IPS-18c (cell line): ENCODE data around the gene MMEL1.
A peak's percentile ranks its signal among the peaks of the same experiment; 100 is the strongest.

Source experiments
- H3K4me3 ChIP-seq: 2 replicates; pipeline ENCODE4 v1.7.0; 2013; ENCODE audit warnings: low read depth, mild to moderate bottlenecking, low read length, moderate library complexity; ENCODE audit not compliant: insufficient read depth
- H3K9me3 ChIP-seq: one replicate; pipeline ENCODE4 v1.6.1; 2013; ENCODE audit warnings: mild to moderate bottlenecking, low read length, moderate library complexity; ENCODE audit not compliant: control insufficient read depth, insufficient read depth

Gene MMEL1

DNA sequence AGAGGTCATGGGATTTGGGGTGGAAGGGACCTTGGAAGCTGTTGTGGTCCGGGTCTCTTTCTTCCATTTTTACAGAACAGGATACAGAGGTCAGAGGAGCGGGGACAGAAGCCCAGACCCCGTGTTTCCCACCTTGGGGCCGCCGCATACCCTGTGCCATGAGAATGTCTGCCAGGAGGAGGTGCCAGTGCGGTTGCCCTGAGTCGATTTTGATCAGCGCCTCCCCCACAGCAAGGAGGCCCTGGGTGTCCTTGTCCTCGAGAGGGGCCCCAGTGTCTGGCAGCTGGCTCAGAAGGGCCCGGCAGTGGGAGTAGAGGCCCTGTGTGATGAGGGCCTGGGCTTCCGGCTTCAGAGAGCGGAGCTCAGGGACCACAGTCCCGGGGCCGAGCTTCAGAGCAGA is 12.3 kb upstream of the MMEL1 start:
- peaks cover 1% of the 10 kb centered on the region for H3K9me3 ChIP-seq
- no peak overlapping the region for H3K4me3 ChIP-seq

DNA sequence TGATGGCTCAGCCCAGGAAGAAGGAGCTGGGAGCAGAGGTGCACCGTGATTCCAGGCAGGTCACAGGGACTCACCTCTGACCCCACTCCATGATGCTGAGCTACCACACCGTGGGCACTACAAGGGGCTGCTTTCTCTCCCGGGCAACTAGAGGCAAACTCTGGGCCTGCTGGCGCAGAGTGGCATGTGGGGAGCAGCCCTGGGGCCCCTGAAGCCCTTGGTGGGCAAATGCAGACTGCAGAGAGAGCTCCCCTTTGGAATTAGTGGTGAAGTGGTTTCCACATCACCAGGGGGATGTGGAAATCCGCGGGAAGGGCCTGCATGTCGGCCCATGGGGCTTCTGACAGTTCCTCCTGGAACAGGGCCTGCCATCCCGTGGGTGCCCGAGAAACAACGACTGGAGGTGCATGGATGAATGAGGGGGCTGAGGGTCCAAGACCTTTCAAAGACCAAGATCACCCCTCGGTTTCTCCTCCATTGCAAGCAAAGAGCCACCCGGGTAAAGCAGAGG is 11.8 kb upstream of the MMEL1 start:
- Histone ChIP-seq H3K9me3 (no peaks in the 10 kb centered on the region), H3K4me3 (no peak overlapping the region)

DNA sequence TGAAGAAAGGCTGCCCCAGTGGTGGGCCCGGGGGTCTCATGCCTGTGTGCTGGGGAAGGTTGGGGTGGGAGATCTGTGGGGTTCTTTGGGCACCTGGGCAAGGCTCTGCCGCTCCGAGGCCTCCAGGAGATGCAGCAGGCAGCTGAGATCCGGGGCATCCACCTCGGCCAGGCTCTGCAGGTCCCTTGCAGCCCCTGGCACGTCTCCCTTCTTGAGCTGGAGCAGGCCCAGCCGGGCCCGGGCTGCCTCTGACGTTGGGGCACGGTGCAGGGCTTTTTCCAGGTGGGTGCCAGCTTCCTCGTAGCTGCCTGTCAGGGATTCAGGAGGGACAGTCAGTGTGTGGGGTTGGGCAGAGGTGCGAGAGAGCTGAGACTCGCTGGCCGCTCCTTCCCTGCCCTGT is 11.4 kb upstream of the MMEL1 start:
- Histone ChIP-seq H3K9me3 (no peaks in the 10 kb centered on the region), H3K4me3 (no peak overlapping the region)

DNA sequence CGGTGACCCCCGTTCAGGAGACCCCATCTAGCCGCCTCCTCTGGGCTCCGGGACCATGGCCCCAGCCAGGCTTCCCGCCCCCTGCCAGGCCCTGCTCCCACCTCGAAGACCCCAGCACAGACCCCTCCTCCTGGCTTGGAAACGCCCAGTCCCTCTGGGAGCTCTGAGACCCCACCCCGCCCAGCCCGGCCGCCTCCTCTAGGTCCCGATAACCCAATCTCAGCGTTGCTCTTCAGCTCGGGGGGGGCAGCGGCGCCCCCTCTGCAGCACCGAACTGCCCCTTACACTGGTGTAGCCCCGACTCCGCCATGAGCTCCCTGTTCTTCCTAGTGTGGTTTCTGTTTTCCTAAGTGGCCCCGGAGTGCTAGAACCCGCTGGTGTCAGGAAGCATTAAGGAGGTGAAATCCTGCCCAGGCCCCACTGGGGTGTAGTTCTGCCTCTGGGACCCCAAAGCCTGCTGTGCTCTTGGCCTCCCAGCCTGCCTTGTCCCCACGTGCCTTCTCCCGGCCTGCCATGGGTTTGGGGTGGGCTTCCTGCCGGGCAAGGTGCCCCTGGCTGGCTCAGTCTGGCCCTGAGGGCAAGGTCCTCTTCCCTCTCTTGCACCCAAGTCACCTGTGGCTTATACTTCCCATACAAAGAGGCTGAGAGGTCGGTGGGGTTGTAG is 10.7 kb upstream of the MMEL1 start:
- peak overlapping the region; percentile 85 for H3K4me3 ChIP-seq
- H3K9me3 ChIP-seq = peaks cover 2% of the 10 kb centered on the region

DNA sequence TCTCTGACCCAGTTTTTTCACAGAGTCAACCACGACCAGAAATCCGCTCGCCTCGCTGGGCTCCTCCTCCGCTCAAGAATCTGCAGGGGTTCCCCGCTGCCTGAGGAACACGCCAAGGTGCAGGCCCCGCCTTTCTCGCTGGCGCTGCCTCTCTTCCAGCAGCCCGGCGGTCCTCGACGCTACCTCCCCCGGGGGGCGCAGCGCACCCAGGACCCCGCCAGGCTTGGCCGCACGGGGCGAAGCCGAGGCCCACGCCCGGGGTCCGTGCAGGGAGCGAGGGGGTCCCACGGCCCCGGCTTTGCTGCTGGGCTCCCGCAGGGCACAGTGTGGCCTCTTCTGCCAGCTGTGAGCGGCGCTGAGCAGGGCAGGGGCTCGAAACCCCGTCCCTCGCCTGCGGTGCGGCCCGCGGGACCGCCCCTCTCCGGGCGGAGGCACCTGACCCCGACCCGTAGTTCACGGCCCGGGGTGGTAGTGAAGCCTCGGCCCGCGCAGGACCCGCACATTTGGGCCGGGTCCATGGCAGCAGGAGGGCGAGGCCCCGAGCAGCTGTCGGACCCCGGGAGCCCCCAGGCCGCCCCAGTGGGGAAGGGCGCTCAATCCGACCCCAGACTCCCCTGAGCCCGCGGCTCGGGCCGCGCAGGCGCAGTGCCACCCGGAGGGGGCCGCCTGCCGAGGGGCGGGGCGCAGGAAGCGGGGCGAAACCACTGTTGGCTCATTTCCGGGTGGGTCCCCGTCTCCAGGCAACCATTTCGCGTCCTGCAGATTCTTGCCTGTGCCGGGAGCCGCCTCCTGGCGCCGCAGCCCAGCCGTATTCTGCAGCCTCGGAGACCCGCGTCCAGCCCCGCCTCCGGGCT is 10.0 kb upstream of the MMEL1 start:
- H3K9me3 ChIP-seq = peaks cover 2% of the 10 kb centered on the region
- peak overlapping the region; percentile 85 for H3K4me3 ChIP-seq

DNA sequence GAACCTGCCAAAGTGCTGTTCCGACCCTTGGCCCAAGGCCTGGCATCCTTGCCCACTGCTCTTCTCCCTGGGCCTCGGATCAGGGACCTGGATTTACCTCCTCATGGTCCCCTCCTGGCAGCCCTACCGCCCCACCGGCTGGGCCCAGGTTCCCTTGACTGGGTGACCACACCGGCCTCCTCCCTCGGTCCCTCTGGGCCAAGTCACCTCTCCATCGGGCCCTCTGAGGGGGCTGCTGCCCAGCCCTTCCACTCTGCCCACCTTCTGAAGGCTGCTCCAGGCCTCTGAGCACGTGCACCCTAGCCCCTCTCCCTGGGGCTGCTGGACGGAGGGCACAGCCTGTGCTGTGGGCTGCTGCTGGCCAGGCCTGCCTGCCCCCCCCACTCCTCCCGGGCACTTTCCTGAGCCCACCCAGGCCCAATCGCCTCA is 9.3 kb upstream of the MMEL1 start:
- Histone ChIP-seq H3K9me3 (peaks cover 2% of the 10 kb centered on the region), H3K4me3 (peak overlapping the region; percentile 85)

DNA sequence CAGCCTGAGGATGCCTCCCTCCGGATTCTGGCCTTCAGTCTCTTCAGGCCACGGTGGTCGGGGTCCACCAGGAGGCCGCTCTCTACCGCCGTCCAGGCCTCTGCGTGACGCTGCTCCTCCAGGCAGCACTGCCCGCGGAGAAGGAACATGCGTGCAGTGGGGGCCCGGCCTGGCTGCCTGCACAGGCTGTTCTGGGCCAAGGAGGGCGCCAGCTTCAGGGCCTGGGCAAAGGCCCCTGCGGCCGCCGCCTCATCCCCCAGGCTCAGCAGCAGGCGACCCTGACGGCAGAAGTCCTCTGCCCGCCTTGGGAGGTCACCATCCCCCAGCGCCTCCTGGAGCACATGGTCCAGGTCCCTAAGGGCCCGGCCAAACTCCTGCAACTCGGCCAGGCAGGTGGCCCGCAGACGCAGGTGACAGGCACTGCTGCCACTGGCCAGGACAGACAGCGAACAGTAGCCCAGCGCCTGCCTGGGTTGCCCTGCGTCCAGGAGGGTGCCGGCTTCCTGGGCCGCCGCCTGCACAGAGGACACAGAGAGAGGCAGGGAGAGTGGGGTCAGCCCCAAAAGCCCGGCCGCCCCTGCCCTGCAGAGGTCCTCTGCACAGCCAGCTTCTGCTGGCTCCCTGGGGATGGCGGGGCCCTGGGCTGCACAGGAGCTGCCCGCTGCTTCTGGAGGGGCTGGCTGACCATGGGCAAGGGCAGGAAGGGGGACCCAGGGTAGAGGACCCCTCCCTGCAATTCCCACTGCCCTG is 8.7 kb upstream of the MMEL1 start:
- Histone ChIP-seq H3K4me3 (peak overlapping the region; percentile 85), H3K9me3 (peaks cover 6% of the 10 kb centered on the region)

DNA sequence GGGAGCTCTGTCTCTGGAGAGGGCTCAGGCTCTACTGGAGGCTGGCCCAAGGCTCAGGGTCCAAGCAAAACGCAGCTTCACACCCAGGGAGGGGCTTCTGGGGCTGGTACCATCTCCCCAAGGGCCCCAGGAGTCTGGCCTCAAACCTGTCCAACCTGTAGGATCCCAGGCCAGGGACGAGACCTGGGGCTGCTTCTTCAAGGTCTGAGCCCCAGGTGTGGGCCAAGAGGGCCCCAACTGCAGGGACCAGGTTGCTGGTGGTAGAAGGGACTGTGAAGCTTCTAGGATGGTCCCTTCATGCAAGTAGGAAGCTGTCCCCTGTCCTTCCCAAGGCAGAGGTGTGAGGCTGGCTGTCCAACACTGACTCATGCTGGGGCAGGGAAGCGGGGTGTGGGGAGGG is 7.8 kb upstream of the MMEL1 start:
- H3K4me3 ChIP-seq = no peak overlapping the region
- peaks cover 8% of the 10 kb centered on the region for H3K9me3 ChIP-seq

DNA sequence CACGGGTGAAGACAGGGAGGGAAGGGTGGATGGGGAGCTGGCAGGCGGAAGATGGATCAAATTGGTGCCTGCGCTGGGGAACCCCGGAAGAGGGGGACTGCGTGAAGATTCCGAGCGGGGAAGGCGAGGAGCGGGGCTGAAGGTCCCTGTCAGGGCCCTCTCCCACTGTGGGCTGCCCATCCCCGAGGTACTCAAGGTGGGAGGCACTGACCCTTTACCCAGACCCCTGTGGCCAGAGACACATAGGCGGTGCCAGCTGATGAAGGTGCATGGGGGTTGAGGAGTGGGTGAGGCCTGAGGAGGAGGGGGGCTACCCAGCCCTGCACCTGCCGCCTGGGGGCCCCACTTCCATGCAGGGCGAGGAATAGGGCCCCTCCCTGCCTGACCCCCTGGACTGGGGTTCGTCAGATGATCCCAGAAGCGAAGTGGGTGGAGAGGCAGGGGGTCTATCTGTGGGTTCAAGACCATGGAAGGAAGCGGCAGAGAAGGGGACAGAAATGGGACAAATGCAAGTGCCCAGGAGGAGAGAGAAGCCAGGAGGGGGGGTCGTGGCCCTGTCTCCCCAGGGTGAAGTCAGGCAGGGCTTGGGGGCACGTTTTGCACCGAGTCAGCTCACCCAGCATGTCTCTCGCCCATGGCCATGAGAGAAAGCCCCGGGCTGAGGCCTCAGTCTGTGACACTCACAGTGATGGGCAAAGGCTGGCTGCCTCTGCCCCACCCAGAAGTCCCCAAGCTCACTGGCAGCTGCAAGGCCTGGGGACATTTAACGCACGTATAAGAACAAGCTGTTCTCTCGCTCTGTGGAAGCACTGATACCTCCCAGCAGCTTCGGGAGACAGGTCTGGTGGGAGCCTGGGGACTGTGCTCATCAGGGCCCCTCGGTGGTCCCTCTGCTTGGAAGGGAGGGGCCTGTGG is 7.0 kb upstream of the MMEL1 start:
- H3K4me3 ChIP-seq = no peak overlapping the region
- H3K9me3 ChIP-seq = peaks cover 8% of the 10 kb centered on the region

DNA sequence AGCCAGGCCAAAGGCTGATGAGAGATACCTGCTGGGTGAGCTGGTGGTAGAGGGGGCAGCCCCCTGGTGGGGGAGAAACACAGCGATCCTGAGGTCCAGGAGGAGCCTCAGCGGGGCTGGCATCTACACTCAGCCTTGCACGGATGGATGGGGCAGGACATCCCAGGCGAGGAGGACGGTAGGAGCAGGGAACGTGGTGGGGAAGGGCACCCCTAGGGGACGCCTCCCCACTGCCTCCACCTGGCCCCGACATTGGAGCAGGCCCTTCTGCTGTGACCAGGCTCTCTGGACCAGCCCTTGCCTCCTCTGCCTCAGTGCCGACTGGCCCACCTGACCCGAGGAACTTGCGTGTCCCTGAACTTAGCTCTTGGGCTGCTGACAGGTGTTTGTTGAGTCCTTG is 6.4 kb upstream of the MMEL1 start:
- Histone ChIP-seq H3K9me3 (peaks cover 8% of the 10 kb centered on the region), H3K4me3 (no peak overlapping the region)

DNA sequence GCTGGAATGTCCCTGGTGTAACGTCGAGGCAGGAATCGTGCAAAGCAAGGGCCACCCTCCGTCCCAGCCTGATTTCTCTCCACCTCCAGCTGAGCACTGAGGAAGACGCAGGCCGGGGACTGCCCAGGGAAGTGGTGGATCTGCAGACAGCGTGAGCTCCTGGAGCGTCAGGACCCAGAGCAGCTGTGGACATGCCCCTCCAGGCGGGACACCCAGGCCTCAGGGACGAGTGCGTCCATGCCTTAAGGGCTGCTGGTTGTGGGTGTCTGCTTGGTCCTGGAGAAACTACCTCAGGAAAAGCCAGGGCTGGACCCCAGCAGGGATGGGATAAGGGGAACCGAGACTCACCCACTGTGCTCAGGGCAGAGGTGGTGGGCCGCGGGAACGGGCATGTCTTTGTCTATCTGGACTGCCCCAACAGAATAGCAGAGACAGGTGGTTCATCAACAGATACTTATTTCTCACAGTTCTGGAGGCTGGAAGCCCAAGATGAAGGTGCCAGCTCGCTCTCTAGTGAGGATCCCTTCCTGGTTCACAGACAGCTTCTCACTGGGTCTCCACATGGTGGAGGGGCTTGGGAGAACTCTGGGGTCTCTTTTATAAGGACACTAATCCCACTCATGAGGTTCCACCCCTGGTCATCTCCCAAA is 5.8 kb upstream of the MMEL1 start:
- Histone ChIP-seq H3K9me3 (peaks cover 8% of the 10 kb centered on the region), H3K4me3 (no peak overlapping the region)

DNA sequence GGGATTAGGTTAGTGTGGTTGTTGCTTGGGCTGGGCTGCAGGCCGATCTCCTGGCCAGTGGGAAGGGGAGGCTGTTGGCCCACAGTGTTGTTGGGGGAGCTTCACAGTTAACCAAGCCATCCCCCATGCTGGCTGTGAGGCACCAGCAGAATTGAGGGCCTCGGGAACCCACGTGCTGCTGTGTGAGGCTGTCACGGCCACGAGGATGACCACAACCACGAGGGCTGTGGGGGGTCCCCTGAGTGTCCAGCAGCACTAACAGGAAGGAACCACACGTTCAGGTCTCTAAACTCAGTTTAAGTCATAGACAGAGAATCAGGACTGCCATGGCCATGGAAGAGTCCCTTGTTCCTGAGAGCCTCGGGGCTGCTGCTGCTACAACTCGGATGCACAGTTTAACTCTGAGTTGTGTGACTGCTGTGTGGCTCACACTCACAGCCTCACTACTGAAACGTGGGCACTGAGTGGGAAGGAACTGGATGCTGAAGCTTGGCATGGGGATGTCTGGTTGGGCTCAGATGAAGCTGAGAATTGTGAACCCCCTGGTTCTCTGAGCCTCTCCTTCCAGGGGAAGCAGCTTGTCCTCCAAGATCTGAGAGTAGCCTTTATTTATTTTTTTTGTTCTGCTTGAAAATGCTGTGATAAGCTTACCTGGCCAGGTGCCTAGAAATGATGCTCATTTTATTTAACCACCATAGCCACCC is 4.8 kb upstream of the MMEL1 start:
- Histone ChIP-seq H3K4me3 (no peak overlapping the region), H3K9me3 (peaks cover 10% of the 10 kb centered on the region)

DNA sequence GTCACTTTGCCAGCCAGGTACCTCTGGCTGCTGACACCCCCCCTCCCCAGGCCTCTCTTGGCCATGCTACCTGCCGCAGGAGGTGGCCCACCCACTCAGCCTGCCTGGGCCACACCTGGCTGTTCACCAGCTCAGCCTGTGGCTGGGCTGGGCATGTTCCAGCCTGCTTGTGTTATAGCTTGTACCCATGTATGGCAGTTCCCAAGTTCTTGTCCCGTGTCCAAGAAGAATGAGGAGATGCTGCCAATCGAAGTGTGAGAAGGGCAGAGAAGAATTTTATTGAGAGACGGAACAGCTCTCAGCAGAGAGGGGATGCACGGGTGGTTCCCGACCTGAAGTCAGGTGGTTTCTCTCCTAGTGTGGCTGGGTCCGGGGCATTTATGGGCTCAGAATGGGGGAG is 3.9 kb upstream of the MMEL1 start:
- no peak overlapping the region for H3K4me3 ChIP-seq

DNA sequence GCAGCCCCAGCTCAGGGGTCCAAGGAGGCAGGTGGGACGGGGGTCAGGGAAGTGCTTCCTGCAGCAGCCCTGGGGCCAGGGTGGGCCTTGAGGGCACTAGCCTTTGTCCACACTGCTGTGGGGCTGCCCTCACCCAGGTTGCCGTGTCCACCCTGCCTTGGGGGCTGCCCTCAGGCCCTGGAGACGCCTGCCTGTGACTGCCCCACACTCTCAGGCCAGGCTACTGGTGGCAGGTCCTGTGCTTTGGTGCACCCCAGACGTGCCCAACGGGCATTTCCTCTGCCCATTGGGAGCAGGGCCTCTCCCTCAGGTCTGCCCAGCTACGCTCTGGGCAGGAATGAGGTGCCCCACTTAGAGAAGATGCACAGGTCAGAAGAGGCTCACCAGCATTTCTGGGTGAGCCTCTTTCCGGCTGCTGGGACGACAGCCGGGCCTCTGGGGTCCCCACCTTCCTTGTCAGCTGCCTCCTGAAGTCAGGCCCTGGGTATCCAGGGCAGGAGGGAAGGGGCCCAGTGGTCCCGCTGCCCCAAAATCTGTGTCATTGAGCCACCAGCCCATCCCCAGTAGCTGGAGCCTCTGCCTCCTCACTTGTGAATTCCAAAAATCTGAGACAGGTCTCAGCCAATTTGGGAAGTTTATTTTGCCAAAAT is 2.7 kb upstream of the MMEL1 start:
- H3K4me3 ChIP-seq = no peak overlapping the region
- H3K9me3 ChIP-seq = peaks cover 10% of the 10 kb centered on the region

More for the DNA sequence above, 3.9 kb upstream of the MMEL1 start:
- peaks cover 10% of the 10 kb centered on the region for H3K9me3 ChIP-seq

DNA sequence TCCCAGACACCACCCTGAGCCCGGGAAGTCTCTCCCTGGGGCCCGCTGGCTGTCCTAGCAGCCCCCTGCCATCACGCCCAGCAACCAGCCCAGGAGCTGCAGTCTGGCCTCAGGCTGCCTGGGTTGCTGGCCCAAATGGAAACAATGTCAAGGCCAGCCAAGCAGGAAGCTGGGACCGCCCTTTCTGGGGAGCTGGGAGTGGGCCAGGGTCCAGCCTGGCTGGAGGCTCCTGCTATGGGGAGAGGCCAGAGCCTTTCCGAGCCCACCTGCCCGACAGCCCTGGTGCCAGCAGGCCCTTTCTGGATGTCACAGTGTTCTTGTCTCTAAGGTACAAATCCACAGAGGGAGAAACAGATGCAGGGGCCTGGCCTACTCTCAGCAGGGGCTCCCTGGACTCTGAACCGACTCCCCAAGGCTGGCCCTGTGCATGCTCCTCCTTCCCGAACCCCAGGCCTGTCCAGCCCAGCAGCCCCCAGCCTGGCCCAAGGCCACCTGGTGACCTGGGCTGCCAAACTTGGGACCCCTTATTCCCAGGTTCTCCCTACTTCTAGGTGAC is 1.2 kb upstream of the MMEL1 start:
- peaks cover 10% of the 10 kb centered on the region for H3K9me3 ChIP-seq

More for the DNA sequence above, 1.2 kb upstream of the MMEL1 start:
- no peak overlapping the region for H3K4me3 ChIP-seq
